ENCODE results near the gene AATF.

AATF gene

DNA sequence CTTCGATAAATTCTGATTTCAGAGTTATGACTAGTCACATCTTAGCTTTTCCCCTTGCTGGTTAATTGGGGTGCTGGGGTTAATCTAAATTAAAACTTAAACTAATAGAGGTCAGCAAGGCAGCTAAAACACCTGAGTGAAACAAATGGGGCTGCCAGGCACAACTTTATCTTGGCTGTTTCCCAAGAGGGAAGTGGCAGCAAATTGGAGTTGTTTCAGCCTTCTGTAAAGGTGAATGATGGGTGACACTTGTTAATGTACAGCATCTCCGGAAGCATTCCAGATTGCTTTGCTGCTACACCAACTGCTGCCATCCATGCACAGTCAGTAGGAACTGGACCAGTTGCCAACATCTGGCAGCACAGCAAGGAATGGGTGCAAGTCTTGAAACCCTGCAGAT is 43.9 kb downstream of the AATF start:
- no peak for DNase-seq

GRCh38 chr17:36993227-36993626 is 44.5 kb downstream of the AATF start:
- DNase-seq = no peak

- DNase-seq = no peak
Measured at GRCh38 chr17:36994438-36994837, 45.7 kb downstream of the AATF start.

GRCh38 chr17:36999471-36999870 is 50.7 kb downstream of the AATF start:
- peak; percentile 54 to 62 for DNase-seq

- no peak for DNase-seq
Measured at GRCh38 chr17:37016780-37017179, 68.0 kb downstream of the AATF start.

GRCh38 chr17:37017404-37017803 is 68.7 kb downstream of the AATF start:
- no peak for DNase-seq

- DNase-seq = no peak
Measured at GRCh38 chr17:37019117-37019740, 70.5 kb downstream of the AATF start.

DNA sequence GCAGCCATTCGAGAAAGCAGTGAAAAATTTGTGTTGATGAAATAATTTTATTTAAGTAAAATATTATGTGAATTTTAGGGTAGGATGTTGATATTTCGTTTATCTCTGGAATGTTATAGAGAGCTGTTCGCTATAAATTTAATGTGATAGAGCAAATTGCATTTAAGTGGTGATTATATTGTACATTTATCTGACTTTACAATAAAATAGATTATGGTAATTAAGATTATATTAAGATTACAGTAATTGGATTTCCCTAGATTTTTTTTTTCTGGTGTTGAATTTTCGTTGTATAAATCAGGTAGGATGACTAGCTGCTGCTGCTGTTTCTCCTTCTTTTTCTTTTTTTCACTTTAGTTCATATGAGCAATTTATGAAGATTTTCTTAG is 71.0 kb downstream of the AATF start:
- no peak for DNase-seq

DNA sequence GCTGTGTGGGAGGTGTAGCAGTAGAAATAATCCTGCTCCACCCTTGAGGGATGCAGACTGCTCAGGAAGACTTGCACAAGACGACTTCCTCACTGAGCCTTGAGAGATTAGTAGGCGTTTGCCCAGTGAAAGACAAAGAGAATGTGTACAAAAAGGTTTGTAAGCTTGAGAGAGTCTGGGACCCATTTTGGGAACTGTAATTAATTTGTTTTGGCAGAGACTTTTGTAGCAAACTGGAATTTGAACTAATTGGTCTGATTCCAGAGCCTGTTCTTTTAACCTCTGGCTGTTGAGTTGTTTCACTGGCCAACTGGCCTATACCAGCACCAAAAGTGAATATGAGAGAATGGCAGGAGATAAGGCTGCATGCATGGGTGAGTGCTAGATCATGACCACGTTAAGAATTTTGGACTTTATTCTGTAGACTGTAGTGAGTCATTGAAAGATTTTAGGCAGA is 75.5 kb downstream of the AATF start:
- DNase-seq = peak; percentile 87 to 91

DNA sequence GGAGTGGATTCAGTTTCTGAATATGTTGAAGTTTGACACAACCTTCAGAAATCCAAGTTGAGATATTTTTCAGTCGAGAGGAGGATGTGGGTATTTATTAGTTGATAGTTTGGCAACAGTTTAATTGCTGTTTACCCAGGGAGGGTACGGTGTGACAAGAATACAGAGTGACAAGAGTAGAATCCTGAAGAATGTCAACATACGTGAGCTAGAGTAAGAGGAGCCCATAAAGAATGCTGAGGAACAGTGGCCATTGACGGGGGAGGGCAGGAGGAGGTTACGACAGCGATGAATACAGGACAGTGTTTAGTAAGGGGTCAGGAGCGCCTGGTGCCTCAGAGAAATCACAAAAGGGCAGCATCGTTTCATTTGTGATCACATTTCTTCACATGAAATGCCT is 76.5 kb downstream of the AATF start:
- no peak for DNase-seq

- DNase-seq = no peak
Measured at GRCh38 chr17:37025847-37026530, 77.2 kb downstream of the AATF start.

DNA sequence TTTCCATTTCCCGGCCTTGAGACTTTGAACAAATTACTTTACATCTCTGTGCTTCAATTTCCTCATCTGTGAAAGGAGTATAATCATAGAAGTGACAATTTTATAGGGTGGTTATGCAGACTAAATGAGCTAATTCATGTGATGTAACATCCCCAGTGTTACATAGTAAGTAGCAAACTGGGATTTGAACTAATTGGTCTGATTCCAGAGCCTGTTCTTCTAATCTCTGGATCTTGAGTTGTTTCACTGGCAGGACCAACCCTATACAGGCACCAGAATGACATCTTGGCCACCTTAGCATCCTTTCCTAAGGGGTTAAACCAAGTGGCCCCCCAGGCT is 77.7 kb downstream of the AATF start:
- no peak for DNase-seq

- DNase-seq = no peak
Measured at GRCh38 chr17:37028040-37028439, 79.3 kb downstream of the AATF start.

- DNase-seq = no peak
Measured at GRCh38 chr17:37031493-37032083, 82.8 kb downstream of the AATF start.

DNA sequence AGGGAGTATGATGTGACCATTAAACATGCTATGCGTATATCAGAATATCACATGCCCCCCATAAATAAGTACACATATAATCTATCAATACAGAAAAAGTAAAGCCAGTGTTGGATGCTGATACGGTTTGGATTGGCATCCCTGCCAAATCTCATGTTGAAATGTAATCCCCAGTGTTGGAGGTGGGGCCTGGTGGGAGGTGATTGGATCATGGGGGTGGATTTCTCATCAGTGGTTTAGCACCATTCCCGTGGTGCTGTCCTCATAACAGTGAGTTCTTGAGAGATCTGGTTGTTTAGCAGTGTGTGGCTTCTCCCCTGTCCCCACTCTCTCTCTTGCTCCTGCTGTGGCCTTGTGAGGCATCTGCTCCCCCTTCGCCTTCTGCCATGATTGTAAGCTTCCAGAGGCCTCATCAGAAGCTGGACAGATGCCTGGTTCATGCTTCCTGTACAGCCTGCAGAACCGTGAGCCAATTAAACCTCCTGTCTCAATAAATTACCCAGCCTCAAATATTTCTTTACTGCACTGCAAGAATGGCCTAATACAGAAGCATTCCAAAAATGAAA is 88.9 kb downstream of the AATF start:
- DNase-seq = no peak

GRCh38 chr17:37039269-37039668 is 90.5 kb downstream of the AATF start:
- no peak for DNase-seq

DNA sequence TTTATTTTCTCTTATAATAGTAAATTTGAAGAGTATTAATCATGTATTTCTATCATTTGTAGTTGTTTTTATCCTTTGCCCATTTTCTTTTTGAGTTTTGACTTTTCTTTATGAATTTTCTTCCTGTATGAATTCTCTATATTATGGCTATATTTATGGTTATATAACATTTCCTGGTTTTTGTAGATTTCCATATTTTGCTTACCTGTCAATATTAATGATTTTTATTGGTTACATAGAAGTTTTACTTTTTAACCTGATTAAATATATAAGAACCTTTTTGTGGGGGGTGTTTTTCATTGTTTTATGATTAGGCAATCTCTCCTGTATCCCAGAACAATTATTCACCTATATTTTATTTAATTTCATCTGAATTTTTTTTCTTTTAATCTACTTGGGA is 93.2 kb downstream of the AATF start:
- DNase-seq = no peak

- no peak for DNase-seq
Measured at GRCh38 chr17:37043201-37043600, 94.4 kb downstream of the AATF start.

GRCh38 chr17:37045351-37045922 is 96.7 kb downstream of the AATF start:
- DNase-seq = no peak

DNA sequence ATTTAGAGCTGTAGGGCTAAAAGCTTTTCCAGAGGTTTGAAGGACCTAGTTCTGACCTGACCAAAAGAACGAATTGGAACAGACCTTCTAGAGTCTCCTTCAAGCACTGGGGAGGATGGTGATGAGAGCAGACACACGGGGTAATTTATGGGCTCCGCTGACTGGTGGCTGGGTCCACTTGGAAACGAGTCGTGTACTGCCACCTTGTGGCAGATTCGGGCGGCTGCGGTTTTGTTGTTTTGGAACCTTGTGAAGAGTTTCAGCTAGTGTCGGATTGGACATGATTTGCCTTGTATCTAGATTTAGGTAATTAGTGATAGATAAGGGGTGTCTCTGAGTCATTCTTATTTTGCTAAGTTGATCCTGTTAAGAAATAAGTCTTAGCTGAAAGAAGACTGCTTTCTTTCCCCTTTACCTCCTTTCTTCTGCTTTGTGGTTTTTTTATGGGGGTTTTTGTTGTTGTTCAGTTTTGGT is 98.9 kb downstream of the AATF start:
- DNase-seq = peak; percentile 80 to 84

- DNase-seq = no peak
Measured at GRCh38 chr17:37048811-37049210, 100.1 kb downstream of the AATF start.

DNA sequence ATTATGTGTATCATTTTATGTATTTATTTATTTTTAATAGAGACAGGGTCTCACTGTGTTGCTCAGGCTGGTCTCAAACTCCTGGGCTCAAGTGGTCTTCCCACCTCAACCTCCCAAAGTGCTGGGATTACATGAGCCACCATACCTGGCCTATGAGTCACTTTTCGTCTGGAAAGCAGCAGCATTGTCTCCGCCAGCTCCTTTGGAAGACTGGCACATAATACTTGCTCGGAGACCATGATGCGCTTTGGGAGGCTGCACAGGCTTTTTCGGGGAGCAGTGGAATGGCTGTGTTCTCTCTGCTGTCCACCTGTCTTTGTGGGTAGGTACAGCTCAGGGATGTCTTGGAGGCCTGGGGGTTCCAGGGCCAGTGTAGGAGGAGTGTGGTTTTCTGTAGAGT is 102.2 kb downstream of the AATF start:
- DNase-seq = no peak

DNA sequence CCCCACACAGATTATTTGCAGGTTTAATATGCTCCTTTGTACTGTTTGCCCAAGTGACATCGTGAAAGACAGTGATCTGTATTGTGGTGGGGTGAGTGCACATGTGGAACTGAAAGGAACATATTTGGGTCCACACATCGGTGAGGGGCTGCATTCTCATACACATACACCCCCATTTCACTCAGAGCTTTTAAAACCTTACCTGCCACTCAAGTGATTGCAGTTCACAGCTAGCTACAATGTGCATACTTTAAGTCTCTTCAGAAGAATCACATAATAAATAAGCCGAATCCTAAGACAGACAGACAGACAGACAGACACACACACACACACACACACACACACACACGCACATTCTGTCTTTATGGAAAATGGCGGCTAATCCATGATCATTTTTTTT is 102.6 kb downstream of the AATF start:
- DNase-seq = no peak

DNA sequence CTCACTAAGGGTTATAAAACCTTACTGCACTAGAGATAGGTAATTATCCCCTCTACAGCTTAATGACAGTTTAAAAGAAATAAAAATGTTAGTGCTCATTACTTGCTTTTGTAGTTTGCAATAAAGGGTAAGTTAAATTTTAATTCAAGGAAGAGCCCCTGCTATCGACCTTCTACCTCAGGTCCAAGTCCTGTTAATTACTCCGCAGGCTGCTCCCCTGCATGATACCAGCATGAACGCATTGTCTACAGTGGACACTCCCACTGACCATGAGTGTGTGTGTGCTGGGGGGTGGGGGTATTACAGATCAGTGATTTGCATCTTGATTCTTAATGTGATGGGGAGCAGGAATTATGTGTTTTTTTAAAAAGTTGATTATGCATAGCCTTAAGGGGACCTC is 103.1 kb downstream of the AATF start:
- DNase-seq = no peak
